HCT116 (cell line): ENCODE measurements around the gene CAPN10. TPM values are rescaled to one million over a fixed set of nuclear protein-coding genes. Genes with fewer than 3 reads are reported as not detected.

Source experiments
- ATAC-seq: fragments of 200-7000 bp; cut with Tn5 transposase; 2 replicates; pipeline ENCODE4 v1.9.1; 2020; ENCODE audit warnings: mild to moderate bottlenecking, moderate library complexity
- BruUV-seq: library from RNA; stranded (reverse); fragments of 400-500 nt; replicated peaks from 2 replicates; lab custom pipeline; 2021; lab: Mats Ljungman, UMichigan
- CTCF ChIA-PET: fragments of 300-600 bp; sonication (Branson Sonifier 250); formaldehyde crosslinking; loops from one replicate; lab custom pipeline; 2021; ENCODE audit warnings: antibody characterized with exemption; lab: Charles Lee
- POLR2A ChIA-PET: fragments of 300-600, 350-600 bp; sonication (Branson Sonifier 250); formaldehyde crosslinking; loops from one replicate; lab custom pipeline; 2021; ENCODE audit warnings: antibody characterized with exemption; lab: Charles Lee
- RAD21 ChIA-PET, 2 experiments: fragments of 300-600 bp; sonication (Branson Sonifier 250); formaldehyde crosslinking; loops; one replicate each; lab custom pipeline; 2023; ENCODE audit warnings: low total read pairs in 2 of 2; ENCODE audit not compliant: uncharacterized antibody in 2 of 2, unreplicated experiment in 2 of 2, low non-redundant PET in 1 of 2; lab: Charles Lee
- DNase-seq: peaks from one replicate; pipeline ENCODE4 v3.0.0-alpha.2; 2010; ENCODE audit warnings: low read depth, low spot score
- H2AFZ ChIP-seq: fragments of 200-600 bp; shearing (Covaris generic), sonication (generic); 2 replicates; pipeline ENCODE4 v1.6.1; 2017; ENCODE audit warnings: low read depth, mixed run types, mixed read lengths, antibody characterized with exemption, low read length; ENCODE audit not compliant: poor library complexity, severe bottlenecking
- H3K27ac ChIP-seq: 2 replicates; pipeline ENCODE4 v1.5.1; 2012; ENCODE audit warnings: low read depth, low read length
- H3K27me3 ChIP-seq: fragments of 200-600 bp; sonication (generic); 2 replicates; pipeline ENCODE4 v1.6.1; 2016; ENCODE audit warnings: mixed run types, low read length, mixed read lengths; ENCODE audit not compliant: insufficient read depth
- H3K36me3 ChIP-seq, 2 experiments: fragments of 200-500 bp in 1 of 2; fragments of 200-600 bp in 1 of 2; sonication (Bioruptor generic) in 1 of 2; sonication (generic) in 1 of 2; 2 replicates each; pipeline versions ENCODE4 v1.5.1 to v1.6.1; 2014 to 2016; ENCODE audit warnings: low read length in 2 of 2, inconsistent platforms in 1 of 2, mixed read lengths in 1 of 2, mixed run types in 1 of 2; ENCODE audit not compliant: insufficient read depth in 2 of 2, control insufficient read depth in 1 of 2
- H3K4me1 ChIP-seq, 2 experiments: fragments of 200-600 bp in 1 of 2; sonication (generic) in 1 of 2; 2 replicates each; pipeline versions ENCODE4 v1.5.1 to v1.6.1; 2012 to 2017; ENCODE audit warnings: low read length in 2 of 2, inconsistent platforms in 1 of 2, mild to moderate bottlenecking in 1 of 2, mixed read lengths in 1 of 2, mixed run types in 1 of 2, moderate library complexity in 1 of 2; ENCODE audit not compliant: insufficient read depth in 2 of 2, control insufficient read depth in 1 of 2
- H3K4me2 ChIP-seq: fragments of 200-600 bp; sonication (generic); 2 replicates; pipeline ENCODE4 v1.6.1; 2017; ENCODE audit warnings: mixed run types, low read length, mixed read lengths
- H3K4me3 ChIP-seq, 2 experiments: fragments of 200-600 bp in 1 of 2; sonication (generic) in 1 of 2; replicated peaks in 1 of 2; 2 replicates each; pipeline ENCODE4 v1.5.1; 2011 to 2016; ENCODE audit warnings: low read length in 2 of 2, control low read depth in 1 of 2, low read depth in 1 of 2, mild to moderate bottlenecking in 1 of 2, mixed read lengths in 1 of 2, mixed run types in 1 of 2
- H3K79me2 ChIP-seq: fragments of 200-600 bp; sonication (generic); 2 replicates; pipeline ENCODE4 v1.6.1; 2017; ENCODE audit warnings: mild to moderate bottlenecking, mixed run types, low read length, moderate library complexity, mixed read lengths; ENCODE audit not compliant: insufficient read depth
- H3K9ac ChIP-seq: fragments of 200-600 bp; sonication (generic); 2 replicates; pipeline ENCODE4 v1.6.1; 2016; ENCODE audit warnings: low read length, mixed read lengths
- H3K9me2 ChIP-seq: fragments of 200-600 bp; sonication (generic), shearing (Covaris generic); 2 replicates; pipeline ENCODE4 v1.6.1; 2017; ENCODE audit warnings: mixed run types, mild to moderate bottlenecking, moderate library complexity; ENCODE audit not compliant: insufficient read depth
- H3K9me3 ChIP-seq, 2 experiments: fragments of 200-500 bp in 1 of 2; fragments of 200-600 bp in 1 of 2; sonication (Bioruptor generic) in 1 of 2; sonication (generic) in 1 of 2; 2 replicates each; pipeline ENCODE4 v1.6.1; 2014 to 2017; ENCODE audit warnings: low read length in 2 of 2, mixed read lengths in 2 of 2, inconsistent platforms in 1 of 2, low read depth in 1 of 2, mild to moderate bottlenecking in 1 of 2, mixed run types in 1 of 2, moderate library complexity in 1 of 2; ENCODE audit not compliant: control insufficient read depth in 1 of 2, insufficient read depth in 1 of 2
- H4K20me1 ChIP-seq: fragments of 200-600 bp; sonication (generic), shearing (Covaris generic); 2 replicates; pipeline ENCODE4 v1.6.1; 2017; ENCODE audit warnings: mixed run types, mild to moderate bottlenecking, moderate library complexity; ENCODE audit not compliant: insufficient read depth
- ATF3 ChIP-seq: IDR thresholded peaks from 2 replicates; pipeline ENCODE4 v1.6.1; 2012
- CEBPB ChIP-seq: IDR thresholded peaks from 2 replicates; pipeline ENCODE4 v1.6.1; 2012; ENCODE audit warnings: low read depth
- CTCF ChIP-seq, 3 experiments: fragments of 200-600 bp in 1 of 3; sonication (generic) in 1 of 3; IDR thresholded peaks in 2 of 3; conservative IDR thresholded peaks in 1 of 3; 2 replicates each; pipeline ENCODE4 v1.5.1; 2012 to 2017; ENCODE audit warnings: low read depth in 2 of 3, low read length in 2 of 3, antibody characterized with exemption in 1 of 3, borderline replicate concordance in 1 of 3, control low read depth in 1 of 3, mild to moderate bottlenecking in 1 of 3, mixed read lengths in 1 of 3, mixed run types in 1 of 3, moderate library complexity in 1 of 3; ENCODE audit not compliant: insufficient read depth in 1 of 3
- EGR1 ChIP-seq: IDR thresholded peaks from 2 replicates; pipeline ENCODE4 v1.6.1; 2012; ENCODE audit warnings: low read depth
- ELF1 ChIP-seq: IDR thresholded peaks from 2 replicates; pipeline ENCODE4 v1.6.1; 2012; ENCODE audit warnings: low read depth, borderline replicate concordance
- EZH2 ChIP-seq: fragments of 200-600 bp; sonication (generic); IDR thresholded peaks from 2 replicates; pipeline ENCODE4 v1.6.1; 2017; ENCODE audit warnings: antibody characterized with exemption, mixed run types
- EZH2phosphoT487 ChIP-seq: fragments of 200-600 bp; IDR thresholded peaks from 2 replicates; pipeline ENCODE4 v1.6.1; 2018; ENCODE audit warnings: antibody characterized with exemption, borderline replicate concordance
- FOSL1 ChIP-seq: IDR thresholded peaks from 2 replicates; pipeline ENCODE4 v1.6.1; 2012; ENCODE audit warnings: low read depth
- JUND ChIP-seq: IDR thresholded peaks from 2 replicates; pipeline ENCODE4 v1.6.1; 2012
- MAX ChIP-seq: IDR thresholded peaks from 2 replicates; pipeline ENCODE4 v1.6.1; 2012
- POLR2AphosphoS5 ChIP-seq: IDR thresholded peaks from 2 replicates; pipeline ENCODE4 v1.6.1; 2011; ENCODE audit warnings: mild to moderate bottlenecking, low read depth, low read length, moderate library complexity
- RAD21 ChIP-seq: IDR thresholded peaks from 2 replicates; pipeline ENCODE4 v1.6.1; 2012; ENCODE audit warnings: low read depth, mild to moderate bottlenecking
- SP1 ChIP-seq: IDR thresholded peaks from 2 replicates; pipeline ENCODE4 v1.6.1; 2012; ENCODE audit warnings: low read depth
- SRF ChIP-seq: IDR thresholded peaks from 2 replicates; pipeline ENCODE4 v1.6.1; 2012; ENCODE audit warnings: low read depth
- ZBTB33 ChIP-seq: IDR thresholded peaks from 2 replicates; pipeline ENCODE4 v1.6.1; 2011; ENCODE audit warnings: mild to moderate bottlenecking, low read length, moderate library complexity; ENCODE audit not compliant: insufficient replicate concordance; ENCODE audit errors: extremely low read depth
- ZFX ChIP-seq: fragments of 450-650 bp; IDR thresholded peaks from 2 replicates; pipeline ENCODE4 v1.6.1; 2017
- ZNF274 ChIP-seq: fragments of 200-500 bp; sonication (Bioruptor generic); IDR thresholded peaks from 2 replicates; pipeline ENCODE4 v1.6.1; 2014; ENCODE audit warnings: mild to moderate bottlenecking, low read depth, low read length, inconsistent platforms
- intact Hi-C: fragments of 100-400 bp; cut with micrococcal nuclease; formaldehyde crosslinking; loops from 2 replicates; pipeline ENCODE4 v1.10.0; 2022
- total RNA-seq: library from RNA; stranded (reverse); gene quantifications from one replicate; pipeline ENCODE4 v1.2.1, GENCODE V29; 2021; ENCODE audit not compliant: unreplicated experiment

Gene CAPN10
- total RNA-seq, 1 experiment from 2014 or later: 40.7 TPM

GRCh38 chr2:240539906-240540305 is 46.6 kb upstream of the CAPN10 start:
- POLR2A ChIA-PET: no interaction called here
- BruUV-seq: no TSS peak
- no peak for TF ChIP-seq EZH2phosphoT487
- TF ChIP-seq ZNF274: no peak
- no peak for TF ChIP-seq JUND
- TF ChIP-seq ZBTB33: no peak
- TF ChIP-seq CEBPB: no peak
- no peak for TF ChIP-seq EZH2
- TF ChIP-seq ZFX: no peak
- TF ChIP-seq SP1: no peak
- TF ChIP-seq SRF: no peak
- TF ChIP-seq MAX: no peak
- TF ChIP-seq ATF3: no peak
- TF ChIP-seq POLR2AphosphoS5: no peak
- no peak for TF ChIP-seq EGR1
- no peak for TF ChIP-seq CTCF (IDR thresholded peaks at IDR 0.05 in 2 of 3, conservative IDR thresholded peaks at IDR 0.05 in 1 of 3; ENCODE audit: borderline replicate concordance in 1 of 3, insufficient read depth in 1 of 3, low read depth in 2 of 3, low read length in 2 of 3)
- no peak for TF ChIP-seq RAD21
- no peak for TF ChIP-seq ELF1
- no peak for TF ChIP-seq FOSL1
- TF ChIP-seq, all 23 proteins: peak for 0
- ATAC-seq (no peak), DNase-seq (no peak)
- Histone ChIP-seq H3K4me1 (no peaks in the 10 kb centered on the region), H3K4me2 (no peak overlapping the region), H3K9ac (no peak overlapping the region), H2AFZ (no peak overlapping the region), H3K36me3 (peaks cover 2 to 20% of the 10 kb centered on the region in 2 experiments; a peak in 2 of 4 replicates), H4K20me1 (no peaks in the 10 kb centered on the region), H3K4me3 (no peak overlapping the region), H3K9me2 (no peaks in the 10 kb centered on the region), H3K79me2 (peaks cover 10% of the 10 kb centered on the region), H3K9me3 (peaks cover 3 to 12% of the 10 kb centered on the region in 2 experiments; a peak in 2 of 4 replicates), H3K27ac (no peak overlapping the region), H3K27me3 (no peaks in the 10 kb centered on the region)
- RAD21 ChIA-PET: no interaction called here
- intact Hi-C loops: no loop called here
- CTCF ChIA-PET: no interaction called here
